Hepatic stellate cell (primary cell): Measurements from ENCODE around the gene ZNF536.

Experiments used
- DNase-seq: peaks from one replicate; pipeline ENCODE4 v3.0.0; 2011; ENCODE audit warnings: low spot score

The ZNF536 gene

GRCh38 chr19:30529876-30530275 is 157.7 kb downstream of the ZNF536 start:
- DNase-seq = no peak

GRCh38 chr19:30530751-30531150 is 158.6 kb downstream of the ZNF536 start:
- DNase-seq = no peak

- no peak for DNase-seq
Measured at GRCh38 chr19:30535011-30535410, 162.8 kb downstream of the ZNF536 start.

- no peak for DNase-seq
Measured at GRCh38 chr19:30536975-30537374, 164.8 kb downstream of the ZNF536 start.

GRCh38 chr19:30539315-30539714 is 167.1 kb downstream of the ZNF536 start:
- DNase-seq = no peak

- no peak for DNase-seq
Measured at GRCh38 chr19:30539981-30540380, 167.8 kb downstream of the ZNF536 start.

GRCh38 chr19:30540761-30541160 is 168.6 kb downstream of the ZNF536 start:
- DNase-seq = no peak

- DNase-seq = no peak
Measured at GRCh38 chr19:30541575-30541974, 169.4 kb downstream of the ZNF536 start.

GRCh38 chr19:30543243-30543945 is 171.2 kb downstream of the ZNF536 start:
- DNase-seq = no peak

GRCh38 chr19:30545752-30546151 is 173.6 kb downstream of the ZNF536 start:
- DNase-seq = no peak

- no peak for DNase-seq
Measured at GRCh38 chr19:30546332-30546731, 174.1 kb downstream of the ZNF536 start.

GRCh38 chr19:30547246-30547645 is 175.1 kb downstream of the ZNF536 start:
- DNase-seq = no peak

- DNase-seq = no peak
Measured at GRCh38 chr19:30549151-30549550, 177.0 kb downstream of the ZNF536 start.

GRCh38 chr19:30551271-30551670 is 179.1 kb downstream of the ZNF536 start:
- DNase-seq = no peak

- DNase-seq = no peak
Measured at GRCh38 chr19:30552593-30552992, 180.4 kb downstream of the ZNF536 start.

GRCh38 chr19:30555075-30555790 is 183.0 kb downstream of the ZNF536 start:
- no peak for DNase-seq

GRCh38 chr19:30555791-30556110 is 183.6 kb downstream of the ZNF536 start:
- DNase-seq = no peak

GRCh38 chr19:30556230-30556711 is 184.1 kb downstream of the ZNF536 start:
- DNase-seq = no peak

GRCh38 chr19:30557212-30557611 is 185.0 kb downstream of the ZNF536 start:
- DNase-seq = no peak

- DNase-seq = no peak
Measured at GRCh38 chr19:30557927-30558557, 185.9 kb downstream of the ZNF536 start.

GRCh38 chr19:30558793-30559192 is 186.6 kb downstream of the ZNF536 start:
- no peak for DNase-seq

GRCh38 chr19:30559446-30559845 is 187.3 kb downstream of the ZNF536 start:
- no peak for DNase-seq

- no peak for DNase-seq
Measured at GRCh38 chr19:30562981-30563380, 190.8 kb downstream of the ZNF536 start.
